ENCODE data around the gene KRT3.
"Not testable (repeated sequence)": the region's sequence is repeated elsewhere in the genome, so short reads cannot be mapped to it uniquely, and the experiment has no call there.

The KRT3 gene

GRCh38 chr12:52798003-52798670 is 2.2 kb upstream of the KRT3 start:
- no peak for DNase-seq (ENCODE audit: low spot score)

- no peak for DNase-seq (ENCODE audit: low spot score)
Observed at GRCh38 chr12:52797529-52797894, 1.6 kb upstream of the KRT3 start.

DNA sequence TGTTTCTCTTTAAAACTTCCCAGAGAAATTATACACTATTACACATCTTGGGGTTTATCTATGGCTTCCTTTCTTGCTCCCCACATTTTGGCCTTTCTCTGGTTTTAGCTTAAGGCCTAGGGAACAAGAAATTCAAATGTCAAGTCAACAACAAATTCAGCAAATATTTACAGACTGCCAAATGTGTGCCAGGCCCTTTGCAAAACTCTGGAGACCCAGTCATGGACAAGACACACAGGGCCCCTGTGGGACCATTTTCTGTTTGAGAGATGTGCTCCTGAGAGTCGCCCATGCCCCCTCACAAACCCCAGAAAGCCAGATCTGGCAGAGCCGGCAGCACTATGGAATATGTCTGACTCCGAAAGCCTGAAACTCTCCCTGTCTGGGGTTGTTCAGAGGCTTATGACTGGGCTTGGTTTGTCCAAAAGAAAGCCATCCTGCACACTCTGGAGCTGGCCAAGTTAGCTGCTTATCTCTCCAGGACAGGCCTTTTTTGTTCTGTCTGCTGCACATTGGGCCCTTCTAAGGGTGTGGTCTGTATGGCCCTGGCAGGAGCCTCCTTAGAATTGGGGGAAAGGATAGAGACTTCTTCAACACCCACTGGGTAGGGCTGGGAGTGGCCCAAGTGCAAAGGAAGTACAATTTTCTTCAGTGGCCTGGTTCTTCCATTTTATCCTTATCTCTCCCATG is 1.1 kb upstream of the KRT3 start:
- no peak for DNase-seq (ENCODE audit: low spot score)

DNA sequence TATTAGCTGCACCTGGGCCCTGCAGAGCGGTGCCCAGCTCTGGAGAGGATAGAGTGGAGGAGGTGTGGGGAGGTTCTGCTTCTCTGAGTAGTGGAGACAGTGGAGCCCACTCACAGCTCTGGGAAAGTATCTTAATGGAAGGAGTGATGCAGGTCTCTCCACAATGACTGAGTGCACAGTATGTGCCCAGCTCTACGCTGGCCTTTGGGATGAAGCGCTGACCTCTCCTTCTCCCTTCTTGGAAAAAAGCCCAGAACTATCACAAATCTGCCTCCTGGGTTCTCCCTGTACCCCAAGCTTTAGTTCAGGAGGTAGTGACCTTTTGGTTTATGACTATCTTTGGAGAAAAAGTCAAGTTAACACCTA is 495 bp upstream of the KRT3 start:
- DNase-seq (ENCODE audit: low spot score): no peak

DNA sequence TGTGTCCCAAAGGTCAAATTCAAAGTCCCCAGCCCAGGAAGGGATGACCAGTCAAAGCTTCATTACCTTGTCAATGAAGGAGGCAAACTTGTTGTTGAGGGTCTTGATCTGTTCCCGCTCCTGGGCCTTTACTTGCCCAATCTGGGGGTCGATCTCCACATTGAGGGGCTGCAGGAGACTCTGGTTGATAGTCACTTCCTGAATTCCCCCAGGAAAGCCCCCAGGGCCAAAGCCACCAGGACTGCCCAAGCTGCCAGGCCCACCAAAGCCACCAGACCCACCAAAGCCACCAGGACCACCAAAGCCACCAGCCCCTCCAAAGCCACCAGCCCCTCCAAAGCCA is 614 bp downstream of the KRT3 start:
- not testable (repeated sequence) for DNase-seq (ENCODE audit: low spot score)

- DNase-seq (ENCODE audit: low spot score): no peak
Observed at GRCh38 chr12:52794479-52795331, 1.2 kb downstream of the KRT3 start.

- DNase-seq (ENCODE audit: low spot score): no peak
Observed at GRCh38 chr12:52792185-52793029, 3.5 kb downstream of the KRT3 start.

GRCh38 chr12:52791271-52792184 is 4.4 kb downstream of the KRT3 start:
- DNase-seq (ENCODE audit: low spot score): no peak

GRCh38 chr12:52790427-52791270 is 5.3 kb downstream of the KRT3 start:
- DNase-seq (ENCODE audit: low spot score): no peak

DNA sequence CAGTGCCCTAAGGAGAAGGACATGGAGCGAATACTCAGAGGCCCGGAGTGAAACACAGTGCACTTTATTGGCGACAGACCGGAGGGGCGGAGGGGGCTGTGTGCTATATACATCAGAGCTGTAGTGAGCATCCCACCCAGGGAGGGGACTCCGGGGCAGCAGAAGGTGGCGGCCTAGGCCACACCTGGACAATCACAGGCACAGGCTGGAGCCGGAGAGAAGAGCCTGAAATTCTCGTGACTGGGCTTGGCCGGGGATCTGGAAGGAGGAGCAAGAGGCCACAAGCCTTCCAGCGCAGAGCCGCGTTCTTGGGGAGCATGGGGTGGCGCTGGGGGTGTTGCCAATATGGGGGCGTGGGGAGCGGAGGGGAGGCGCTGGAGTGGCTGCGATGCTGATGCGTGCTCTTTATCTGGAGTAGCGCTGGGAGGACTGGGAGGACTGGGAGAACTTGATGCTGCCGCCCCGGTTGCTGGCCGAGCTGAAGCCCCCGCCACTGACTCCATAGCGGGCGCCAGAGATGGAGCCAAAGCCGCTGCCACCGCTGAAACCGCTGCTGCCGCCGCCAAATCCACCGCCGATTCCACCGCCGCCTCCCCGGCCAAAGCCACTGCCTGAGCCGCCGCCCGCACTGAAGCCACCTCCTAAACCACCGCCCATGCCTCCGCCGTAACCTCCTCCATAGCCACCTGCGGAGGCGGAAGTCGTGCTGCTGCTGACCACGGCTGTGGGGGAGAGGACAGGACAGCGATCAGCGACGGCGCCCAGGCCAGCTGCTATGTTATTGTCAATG is 6.1 kb downstream of the KRT3 start:
- DNase-seq (ENCODE audit: low spot score): no peak

DNA sequence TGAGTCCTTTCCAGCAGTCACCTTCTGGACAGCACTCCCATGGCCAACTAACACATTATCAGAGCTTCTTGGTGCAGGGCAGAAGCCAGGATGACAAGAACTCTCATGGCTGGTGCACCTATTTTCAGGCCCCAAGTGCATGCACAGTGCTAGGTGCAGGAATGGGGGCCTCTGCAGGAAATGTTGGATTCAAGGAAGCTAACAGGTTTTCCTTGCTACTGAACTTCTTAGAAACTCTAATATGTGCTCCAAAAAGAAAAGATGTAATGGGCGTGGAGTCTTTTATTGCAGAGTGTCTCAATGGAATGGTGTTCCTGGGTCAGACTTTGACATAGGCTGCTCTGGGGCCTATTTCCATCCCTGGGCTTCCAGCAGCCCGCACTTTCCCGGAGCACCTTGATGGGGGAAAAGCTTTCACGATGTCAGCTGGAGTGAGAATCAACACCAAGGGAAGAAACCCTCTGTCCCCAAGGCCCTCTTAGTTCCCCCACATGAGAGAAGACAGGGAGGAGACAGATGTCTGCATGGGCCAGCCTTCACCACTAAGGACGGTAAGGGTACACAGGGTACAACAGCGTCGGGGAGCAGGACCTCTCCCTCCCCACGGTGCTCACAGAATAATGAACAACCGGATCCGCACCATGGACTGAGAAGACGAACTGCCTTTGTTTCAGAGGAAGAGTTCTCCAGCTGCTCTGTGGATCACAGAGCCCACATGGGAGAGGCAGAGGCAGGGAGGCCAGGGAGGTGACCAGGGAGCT is 6.9 kb downstream of the KRT3 start:
- DNase-seq (ENCODE audit: low spot score): no peak

- no peak for DNase-seq (ENCODE audit: low spot score)
Observed at GRCh38 chr12:52788192-52788875, 7.6 kb downstream of the KRT3 start.

DNA sequence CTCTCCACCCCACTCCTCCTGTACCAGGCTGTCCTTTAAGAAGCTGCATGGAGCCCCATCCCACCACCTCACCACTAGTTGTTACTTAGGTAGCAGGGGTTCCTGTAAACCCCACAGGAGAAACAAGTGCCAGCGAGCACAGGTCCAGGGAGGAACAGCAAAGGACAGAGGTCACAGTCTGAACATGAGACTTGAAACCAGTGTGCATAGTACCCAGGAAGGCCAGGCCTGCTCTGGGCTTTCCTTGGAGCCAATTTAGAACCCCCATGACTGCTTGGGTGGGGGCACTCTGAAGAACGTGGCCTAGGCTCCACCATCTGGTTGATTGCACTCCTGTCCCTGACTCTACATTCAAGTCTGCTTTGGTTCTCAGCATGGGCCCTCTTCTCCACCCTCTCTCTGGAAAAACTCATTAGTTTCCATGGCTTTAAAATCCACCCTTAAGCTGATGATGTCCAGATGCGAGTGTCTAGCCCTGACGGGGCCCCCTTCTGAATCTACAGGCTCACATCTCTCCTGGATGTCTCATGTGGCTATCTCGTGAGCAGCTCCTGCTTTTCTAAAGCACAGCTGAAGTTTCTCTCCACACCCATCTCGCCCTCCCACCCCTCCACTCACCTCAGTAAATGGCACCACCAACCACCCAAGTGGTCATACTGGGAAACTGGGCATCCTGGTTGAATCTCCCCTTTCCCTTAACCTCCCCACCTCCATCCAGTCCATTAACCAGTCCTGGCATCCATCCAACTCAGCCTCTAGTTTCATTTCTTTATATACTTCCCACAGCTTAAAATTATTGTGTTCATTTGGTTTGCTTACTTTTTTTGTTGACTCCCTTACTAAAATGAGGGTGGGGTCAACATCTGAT is 8.4 kb downstream of the KRT3 start:
- DNase-seq (ENCODE audit: low spot score): no peak

- no peak for DNase-seq (ENCODE audit: low spot score)
Observed at GRCh38 chr12:52784909-52785308, 11.0 kb downstream of the KRT3 start.

- no peak for DNase-seq (ENCODE audit: low spot score)
Observed at GRCh38 chr12:52783563-52784316, 12.2 kb downstream of the KRT3 start.

GRCh38 chr12:52782502-52782901 is 13.4 kb downstream of the KRT3 start:
- DNase-seq (ENCODE audit: low spot score): no peak

Measured in putamen (tissue), 1 donor.